Measurements from ENCODE around the gene PIGO. TPM values are rescaled to one million over a fixed set of nuclear protein-coding genes. Genes with fewer than 3 reads are reported as not detected.
A peak's percentile ranks its signal among the peaks of the same experiment; 100 is the strongest.

PIGO gene
- total RNA-seq, 2 donors from 2014 or later: 25.6 to 27.9 TPM

GRCh38 chr9:35054185-35054835 is 42.1 kb downstream of the PIGO start:
- DNase-seq (no peak), ATAC-seq (replicated peaks in 1 of 2) (no peak)
- Mint-ChIP-seq H3K36me3 (ENCODE audit: insufficient read depth in 2 of 2) (peaks cover 19 to 35% of the 10 kb centered on the region in 2 donors), H3K27me3 (ENCODE audit: low read depth) (no peaks in the 10 kb centered on the region), H3K27ac (peak overlapping the region; percentile 29), H3K4me3 (no peak overlapping the region), H3K9me3 (no peaks in the 10 kb centered on the region), H3K4me1 (ENCODE audit: low read depth) (peaks cover 5% of the 10 kb centered on the region)

GRCh38 chr9:35051069-35051967 is 45.1 kb downstream of the PIGO start:
- H3K36me3 Mint-ChIP-seq (ENCODE audit: insufficient read depth in 2 of 2): peaks cover 3 to 14% of the 10 kb centered on the region in 2 donors
- no peaks in the 10 kb centered on the region for H3K9me3 Mint-ChIP-seq
- no peaks in the 10 kb centered on the region for H3K27me3 Mint-ChIP-seq (ENCODE audit: low read depth)
- ATAC-seq (replicated peaks in 1 of 2) (peak; percentile 60 to 61), DNase-seq (peak; percentile 51 to 61)
- no peak overlapping the region for H3K4me3 Mint-ChIP-seq
- peak overlapping the region; percentile 88 for H3K27ac Mint-ChIP-seq
- H3K4me1 Mint-ChIP-seq (ENCODE audit: low read depth): peaks cover 5% of the 10 kb centered on the region

- Mint-ChIP-seq H3K4me1 (ENCODE audit: low read depth) (peaks cover 5% of the 10 kb centered on the region), H3K27ac (no peak overlapping the region), H3K9me3 (no peaks in the 10 kb centered on the region), H3K36me3 (ENCODE audit: insufficient read depth in 2 of 2) (peaks cover 3 to 12% of the 10 kb centered on the region in 2 donors), H3K27me3 (ENCODE audit: low read depth) (no peaks in the 10 kb centered on the region), H3K4me3 (no peak overlapping the region)
- ATAC-seq (replicated peaks in 1 of 2) (no peak), DNase-seq (no peak)
Observed at GRCh38 chr9:35048511-35048910, 47.9 kb downstream of the PIGO start.

- Mint-ChIP-seq H3K4me1 (ENCODE audit: low read depth) (no peaks in the 10 kb centered on the region), H3K4me3 (no peak overlapping the region), H3K27ac (no peak overlapping the region), H3K27me3 (ENCODE audit: low read depth) (no peaks in the 10 kb centered on the region), H3K9me3 (no peaks in the 10 kb centered on the region), H3K36me3 (ENCODE audit: insufficient read depth in 2 of 2) (peaks cover 0 to 3% of the 10 kb centered on the region in 2 donors)
- ATAC-seq (replicated peaks in 1 of 2): no peak
- no peak for DNase-seq
Observed at GRCh38 chr9:35044071-35044470, 52.3 kb downstream of the PIGO start.

- Mint-ChIP-seq H3K4me1 (ENCODE audit: low read depth) (no peaks in the 10 kb centered on the region), H3K27me3 (ENCODE audit: low read depth) (no peaks in the 10 kb centered on the region), H3K27ac (no peak overlapping the region), H3K4me3 (no peak overlapping the region), H3K9me3 (no peaks in the 10 kb centered on the region), H3K36me3 (ENCODE audit: insufficient read depth in 2 of 2) (peaks cover 0 to 1% of the 10 kb centered on the region in 2 donors)
- DNase-seq (no peak), ATAC-seq (replicated peaks in 1 of 2) (no peak)
Observed at GRCh38 chr9:35042891-35043545, 53.4 kb downstream of the PIGO start.

GRCh38 chr9:35042081-35042604 is 54.2 kb downstream of the PIGO start:
- Mint-ChIP-seq H3K36me3 (ENCODE audit: insufficient read depth in 2 of 2) (peaks cover 0 to 1% of the 10 kb centered on the region in 2 donors), H3K4me3 (no peak overlapping the region), H3K27ac (no peak overlapping the region), H3K27me3 (ENCODE audit: low read depth) (no peaks in the 10 kb centered on the region), H3K4me1 (ENCODE audit: low read depth) (no peaks in the 10 kb centered on the region), H3K9me3 (no peaks in the 10 kb centered on the region)
- no peak for DNase-seq
- no peak for ATAC-seq (replicated peaks in 1 of 2)

Other genes with a start within 250 kb of the PIGO start
- 1 to 10 TPM in 1 of 2 donors, under 1 TPM in 1; 1.00 to 1.1 TPM for gene PHF24, start 138.3 kb downstream of the PIGO start, total RNA-seq
- 10 to 100 TPM in 1 of 2 donors, 1 to 10 TPM in 1; 9.9 to 10.6 TPM for gene DNAJB5, start 106.8 kb downstream of the PIGO start, total RNA-seq
- gene VCP, start 24.0 kb downstream of the PIGO start, total RNA-seq: 100 to 1,000 TPM; 190 to 199 TPM
- gene FANCG, start 16.6 kb downstream of the PIGO start, total RNA-seq: 100 to 1,000 TPM in 1 of 2 donors, 10 to 100 TPM in 1; 94.8 to 116 TPM
- 100 to 1,000 TPM; 151 to 169 TPM for gene STOML2, start 6.5 kb upstream of the PIGO start, total RNA-seq
- 10 to 100 TPM in 1 of 2 donors, 1 to 10 TPM in 1; 8.3 to 11.3 TPM for gene ATOSB, start 19.3 kb upstream of the PIGO start, total RNA-seq
- 1 to 10 TPM in 1 of 2 donors, under 1 TPM in 1; 0.91 to 1.2 TPM for gene UNC13B, start 65.4 kb upstream of the PIGO start, total RNA-seq